D721Med (cell line): ENCODE data around the gene ENPP3.
A peak's percentile ranks its signal among the peaks of the same experiment; 100 is the strongest.
"Not testable (repeated sequence)": the region's sequence is repeated elsewhere in the genome, so short reads cannot be mapped to it uniquely, and the experiment has no call there.

Experiments used
- DNase-seq: peaks from one replicate; pipeline ENCODE4 v3.0.0; 2011; ENCODE audit warnings: low spot score; ENCODE audit not compliant: insufficient read length
- FAIRE-seq: peaks from 2 replicates; lab custom pipeline; 2011; peaks lifted over from hg19 to GRCh38; lab: Jason Lieb, UNC
- TF ChIP-seq, protein P1 (sequence below): IDR thresholded peaks from 2 replicates; pipeline ENCODE4 v1.5.1; 2012; ENCODE audit warnings: mild to moderate bottlenecking, control low read depth; ENCODE audit not compliant: insufficient read depth; ENCODE audit errors: missing control alignments

The ENPP3 gene

DNA sequence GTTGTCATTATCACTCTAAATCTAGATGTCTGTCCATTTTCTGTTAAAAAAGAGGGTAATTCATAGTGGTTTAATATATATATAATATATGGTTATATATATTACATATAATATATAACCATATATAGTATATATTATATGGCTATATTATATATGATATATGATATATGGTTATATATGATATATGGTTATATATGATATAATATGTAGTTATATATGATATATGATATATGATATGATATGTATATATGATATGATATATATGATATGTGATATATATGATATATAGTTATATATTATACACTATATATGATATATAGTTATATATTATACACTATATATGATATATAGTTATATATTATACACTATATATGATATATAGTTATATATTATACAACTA is 55.5 kb downstream of the ENPP3 start:
- FAIRE-seq (no peak), DNase-seq (no peak)
- TF ChIP-seq, protein P1, sequence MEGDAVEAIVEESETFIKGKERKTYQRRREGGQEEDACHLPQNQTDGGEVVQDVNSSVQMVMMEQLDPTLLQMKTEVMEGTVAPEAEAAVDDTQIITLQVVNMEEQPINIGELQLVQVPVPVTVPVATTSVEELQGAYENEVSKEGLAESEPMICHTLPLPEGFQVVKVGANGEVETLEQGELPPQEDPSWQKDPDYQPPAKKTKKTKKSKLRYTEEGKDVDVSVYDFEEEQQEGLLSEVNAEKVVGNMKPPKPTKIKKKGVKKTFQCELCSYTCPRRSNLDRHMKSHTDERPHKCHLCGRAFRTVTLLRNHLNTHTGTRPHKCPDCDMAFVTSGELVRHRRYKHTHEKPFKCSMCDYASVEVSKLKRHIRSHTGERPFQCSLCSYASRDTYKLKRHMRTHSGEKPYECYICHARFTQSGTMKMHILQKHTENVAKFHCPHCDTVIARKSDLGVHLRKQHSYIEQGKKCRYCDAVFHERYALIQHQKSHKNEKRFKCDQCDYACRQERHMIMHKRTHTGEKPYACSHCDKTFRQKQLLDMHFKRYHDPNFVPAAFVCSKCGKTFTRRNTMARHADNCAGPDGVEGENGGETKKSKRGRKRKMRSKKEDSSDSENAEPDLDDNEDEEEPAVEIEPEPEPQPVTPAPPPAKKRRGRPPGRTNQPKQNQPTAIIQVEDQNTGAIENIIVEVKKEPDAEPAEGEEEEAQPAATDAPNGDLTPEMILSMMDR = no peak

DNA sequence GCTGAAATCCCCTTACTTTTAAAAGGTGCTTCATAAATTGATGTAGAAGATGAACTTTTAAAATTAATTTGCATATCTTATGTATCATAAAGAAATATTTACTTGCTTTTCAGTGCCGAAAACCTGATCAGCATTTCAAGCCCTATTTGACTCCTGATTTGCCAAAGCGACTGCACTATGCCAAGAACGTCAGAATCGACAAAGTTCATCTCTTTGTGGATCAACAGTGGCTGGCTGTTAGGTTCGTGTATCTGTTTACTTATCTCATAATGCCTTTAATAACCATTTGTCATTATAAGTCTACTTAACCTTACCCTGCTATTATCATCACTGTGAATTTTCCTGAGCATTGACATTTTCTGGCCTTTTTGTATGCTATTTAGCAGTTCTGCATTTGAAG is 56.3 kb downstream of the ENPP3 start:
- FAIRE-seq = no peak
- TF ChIP-seq, protein P1 = no peak
- DNase-seq = no peak

DNA sequence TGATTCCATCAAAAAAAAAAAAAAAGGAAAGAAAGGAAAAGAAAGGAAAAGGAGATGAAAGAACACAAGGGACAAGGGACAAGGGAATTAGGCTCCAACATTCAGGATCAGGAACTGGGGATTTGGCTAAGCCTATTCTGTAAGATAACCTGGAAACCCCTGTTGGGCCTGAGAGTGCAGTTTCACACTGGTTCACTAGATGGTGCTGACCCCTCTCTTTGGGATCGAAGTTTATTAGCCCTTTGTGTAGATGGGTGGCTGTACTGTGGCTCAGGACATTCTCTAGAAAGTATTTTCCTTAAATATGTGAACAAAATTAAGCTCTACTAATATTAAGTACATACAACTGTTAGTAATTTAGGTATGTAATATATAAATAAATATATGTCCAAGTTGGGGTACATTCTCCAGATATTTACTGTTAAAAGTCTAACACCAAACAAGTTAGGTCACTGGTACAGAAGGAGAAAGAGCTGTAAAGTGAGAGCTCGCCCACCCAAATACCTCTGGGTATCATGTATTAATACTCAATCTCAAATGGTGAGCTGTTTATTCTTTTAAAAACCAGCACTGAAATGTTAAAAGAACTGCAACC is 57.8 kb downstream of the ENPP3 start:
- TF ChIP-seq, protein P1 = peak; percentile 69
- DNase-seq (no peak), FAIRE-seq (no peak)

DNA sequence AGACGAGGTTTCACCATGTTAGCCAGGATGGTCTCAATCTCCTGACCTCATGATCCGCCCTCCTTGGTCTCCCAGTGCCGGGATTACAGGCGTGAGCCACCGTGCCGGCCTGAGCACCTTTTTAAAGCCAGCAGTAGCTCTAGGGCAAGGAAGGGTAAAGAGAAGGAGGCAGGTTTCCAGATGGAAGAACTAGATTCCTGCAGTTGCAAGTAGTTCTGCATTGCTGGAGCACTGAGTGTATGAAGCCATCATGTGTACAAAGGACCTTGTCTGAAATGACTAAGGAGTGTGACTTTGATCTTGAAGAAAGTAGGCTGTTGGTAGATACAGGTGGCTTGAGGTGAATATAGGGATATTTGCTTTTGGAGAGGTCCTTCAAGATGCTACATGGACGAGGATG is 59.9 kb downstream of the ENPP3 start:
- no peak for FAIRE-seq
- no peak for DNase-seq
- TF ChIP-seq, protein P1 = no peak

DNA sequence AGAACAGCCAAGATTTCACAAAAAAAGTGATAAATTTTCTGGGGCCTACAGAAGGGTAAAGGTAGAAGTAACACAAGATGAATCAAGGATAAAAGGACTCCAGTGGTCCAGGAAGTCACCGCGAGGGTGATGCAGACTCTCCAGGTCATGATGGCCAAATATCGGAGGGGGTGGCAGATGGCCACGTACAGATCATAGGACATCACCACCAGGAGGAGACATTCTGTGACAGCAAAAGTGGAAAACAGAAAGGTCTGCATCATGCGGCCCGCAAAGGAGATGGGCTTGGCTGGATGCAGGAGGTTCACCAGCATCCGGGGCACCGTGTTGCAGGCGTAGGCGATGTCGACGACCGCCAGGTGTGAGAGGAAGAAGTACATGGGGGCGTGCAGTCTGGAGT is 63.7 kb downstream of the ENPP3 start:
- not testable (repeated sequence) for FAIRE-seq, DNase-seq

DNA sequence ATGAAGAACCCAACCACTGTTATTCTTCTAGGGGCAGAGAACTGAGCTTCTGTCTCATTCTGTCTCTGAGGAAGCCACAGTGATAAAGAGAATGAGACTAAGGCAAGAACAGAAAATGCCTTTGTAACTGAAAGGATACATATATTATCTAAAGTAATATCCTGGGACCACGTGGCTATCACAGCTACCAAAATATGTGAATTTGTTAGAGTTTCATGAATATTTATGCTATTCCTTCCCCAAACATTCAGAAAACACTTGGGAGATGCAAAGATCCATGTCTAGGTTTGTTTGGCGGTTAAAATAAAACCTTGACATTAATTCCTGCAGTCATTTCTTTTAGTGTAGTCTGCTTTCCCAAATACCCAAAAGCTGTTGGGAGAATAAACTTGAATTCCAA is 66.8 kb downstream of the ENPP3 start:
- DNase-seq, FAIRE-seq: not testable (repeated sequence)

DNA sequence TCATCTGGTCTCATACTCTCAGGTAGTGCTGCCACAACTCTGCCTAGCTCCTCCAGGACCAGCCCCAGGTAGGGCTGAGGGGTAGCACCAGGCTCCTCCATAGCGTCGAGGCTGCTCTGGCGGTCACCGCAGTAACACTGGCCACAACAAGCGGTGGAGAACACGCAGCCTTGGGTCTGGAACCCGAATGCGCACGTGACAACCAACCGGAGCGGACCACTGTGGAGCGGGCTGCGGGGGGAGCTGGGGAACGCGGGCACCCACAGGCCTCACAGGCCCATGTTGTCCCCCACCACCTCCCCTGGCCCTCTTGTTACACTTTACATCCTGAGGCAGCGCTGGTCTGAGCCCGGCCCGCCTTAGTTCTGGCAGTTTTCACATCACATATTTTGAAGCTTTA is 73.8 kb downstream of the ENPP3 start, which contains the start of gene CTAGE9:
CTAGE9 (minus strand) TSS at position 101 of the 400 bp plus-strand sequence; CDS start at position 101, 0 bp downstream.
- not testable (repeated sequence) for DNase-seq, FAIRE-seq

DNA sequence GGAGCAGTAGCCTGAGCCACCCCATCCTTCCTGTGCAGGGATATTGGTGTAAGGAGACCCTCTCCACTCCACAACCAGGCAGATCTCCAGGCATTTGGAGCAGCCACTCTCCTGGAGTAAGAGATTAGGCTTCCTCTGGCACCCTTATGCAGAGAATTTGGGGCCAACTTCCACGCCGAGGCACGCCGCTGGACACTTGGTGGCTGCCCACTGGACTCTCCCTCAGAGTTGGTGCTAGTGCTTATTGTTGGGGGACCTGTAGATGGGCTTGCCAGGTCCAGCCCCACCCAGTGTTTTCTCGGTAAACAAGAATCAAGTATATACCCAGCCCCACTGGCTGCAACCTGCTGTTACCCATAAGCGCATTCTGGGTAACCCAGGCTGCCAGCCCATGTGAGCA is 78.5 kb downstream of the ENPP3 start:
- DNase-seq, FAIRE-seq: not testable (repeated sequence)

DNA sequence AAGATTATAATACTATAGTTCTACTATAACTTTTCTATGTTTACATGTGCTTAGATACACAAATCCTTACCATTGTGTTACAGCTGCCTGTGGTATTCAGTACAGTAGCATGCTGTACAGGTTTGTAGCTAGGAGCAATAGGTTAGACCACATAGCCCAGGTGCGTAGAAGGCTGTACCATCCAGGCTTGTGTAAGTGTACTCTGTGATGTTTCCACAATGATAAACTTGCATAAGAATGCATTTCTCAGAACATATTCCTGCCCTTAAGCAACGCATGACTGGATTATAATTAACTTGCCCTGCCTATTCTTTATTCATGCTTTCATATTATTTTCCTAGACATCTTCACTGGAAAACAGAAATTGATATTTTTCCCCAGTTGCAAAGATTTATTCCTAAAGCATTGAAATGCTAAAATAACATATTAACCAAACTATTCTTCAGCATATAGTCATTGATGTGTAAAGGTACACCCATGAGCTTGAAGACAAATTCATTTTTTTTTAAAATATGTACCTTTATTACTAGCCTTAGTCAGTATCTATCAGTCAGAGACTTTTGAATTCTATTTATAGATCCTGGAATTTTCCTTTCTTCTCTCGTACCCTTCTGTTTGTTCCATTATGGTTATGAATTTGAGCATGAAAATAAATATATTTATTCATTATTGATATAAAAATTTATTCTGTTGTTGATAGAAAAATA is 80.9 kb downstream of the ENPP3 start:
- no peak for DNase-seq
- FAIRE-seq = no peak
- TF ChIP-seq, protein P1 = no peak
